ENCODE results near the gene IGF1R. TPM values are rescaled to one million over a fixed set of nuclear protein-coding genes. Genes with fewer than 3 reads are reported as not detected.
A peak's percentile ranks its signal among the peaks of the same experiment; 100 is the strongest.

Gene IGF1R
- total RNA-seq, 1 donor from 2014 or later: 23.5 TPM

DNA sequence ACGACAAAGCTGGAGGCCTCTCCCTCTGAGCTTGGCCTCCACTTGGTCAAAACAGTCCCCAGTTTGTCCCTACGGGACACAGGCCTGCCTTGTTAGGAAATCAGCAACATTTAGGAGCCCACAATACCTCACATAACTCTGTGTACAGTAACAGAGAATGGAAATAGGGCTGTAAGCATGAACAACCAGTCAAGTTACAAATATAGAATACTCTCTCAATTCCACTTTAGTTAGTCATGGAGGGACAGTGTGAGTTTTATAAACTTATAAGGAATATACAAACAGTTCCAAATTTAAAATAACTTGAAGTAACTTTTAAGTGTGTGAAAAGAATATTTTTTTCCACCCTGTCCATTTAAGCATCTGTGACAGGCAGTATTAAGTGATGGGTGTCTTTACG, 229.8 kb downstream of the IGF1R start:
- no peak overlapping the region for H3K27ac Mint-ChIP-seq
- no peak for TF ChIP-seq CTCF (IDR thresholded peaks at IDR 0.05)
- no peak for TF ChIP-seq EZH2phosphoT487 (IDR thresholded peaks at IDR 0.05)
- TF ChIP-seq EZH2 (IDR thresholded peaks at IDR 0.05): no peak
- Histone ChIP-seq H2AFZ (replicated peaks) (no peak overlapping the region), H3F3A (ENCODE audit: low read depth) (peaks cover 16% of the 10 kb centered on the region), H3K27ac (no peak overlapping the region), H3K4me1 (peaks cover 54% of the 10 kb centered on the region), H3K4me3 (no peak overlapping the region), H3K36me3 (no peaks in the 10 kb centered on the region), H3K4me2 (no peak overlapping the region), H4K20me1 (ENCODE audit: low read depth) (peaks cover 95% of the 10 kb centered on the region), H3K9ac (no peak overlapping the region), H3K9me3 (ENCODE audit: low read depth) (no peaks in the 10 kb centered on the region), H3K27me3 (no peaks in the 10 kb centered on the region), H3K79me2 (ENCODE audit: low read depth) (peaks cover 99% of the 10 kb centered on the region)
- no peaks in the 10 kb centered on the region for H3K27me3 Mint-ChIP-seq (ENCODE audit: insufficient read depth, low read depth)
- H3K4me3 Mint-ChIP-seq: no peak overlapping the region
- peaks cover 78% of the 10 kb centered on the region for H3K4me1 Mint-ChIP-seq
- no peaks in the 10 kb centered on the region for H3K36me3 Mint-ChIP-seq
- no peaks in the 10 kb centered on the region for H3K9me3 Mint-ChIP-seq
- no peak for DNase-seq (ENCODE audit: low spot score)

- no peak for TF ChIP-seq EZH2phosphoT487 (IDR thresholded peaks at IDR 0.05)
- TF ChIP-seq EZH2 (IDR thresholded peaks at IDR 0.05): no peak
- no peak for TF ChIP-seq CTCF (IDR thresholded peaks at IDR 0.05)
- H3K27me3 Mint-ChIP-seq (ENCODE audit: insufficient read depth, low read depth): no peaks in the 10 kb centered on the region
- H3K4me3 ChIP-seq: no peak overlapping the region
- H3K9me3 Mint-ChIP-seq: no peaks in the 10 kb centered on the region
- H3K27ac Mint-ChIP-seq: no peak overlapping the region
- H3K4me1 ChIP-seq: peaks cover 55% of the 10 kb centered on the region
- peaks cover 11% of the 10 kb centered on the region for H3F3A ChIP-seq (ENCODE audit: low read depth)
- H4K20me1 ChIP-seq (ENCODE audit: low read depth): peaks cover 97% of the 10 kb centered on the region
- no peaks in the 10 kb centered on the region for H3K36me3 Mint-ChIP-seq
- no peak for DNase-seq (ENCODE audit: low spot score)
- H3K27me3 ChIP-seq: no peaks in the 10 kb centered on the region
- H3K27ac ChIP-seq: no peak overlapping the region
- H3K9ac ChIP-seq: no peak overlapping the region
- no peak overlapping the region for H3K4me3 Mint-ChIP-seq
- H3K4me2 ChIP-seq: no peak overlapping the region
- peaks cover 78% of the 10 kb centered on the region for H3K4me1 Mint-ChIP-seq
- no peak overlapping the region for H2AFZ ChIP-seq (replicated peaks)
- peaks cover 99% of the 10 kb centered on the region for H3K79me2 ChIP-seq (ENCODE audit: low read depth)
- H3K9me3 ChIP-seq (ENCODE audit: low read depth): no peaks in the 10 kb centered on the region
- no peaks in the 10 kb centered on the region for H3K36me3 ChIP-seq
Measured at GRCh38 chr15:98878862-98879261, 230.5 kb downstream of the IGF1R start.

DNA sequence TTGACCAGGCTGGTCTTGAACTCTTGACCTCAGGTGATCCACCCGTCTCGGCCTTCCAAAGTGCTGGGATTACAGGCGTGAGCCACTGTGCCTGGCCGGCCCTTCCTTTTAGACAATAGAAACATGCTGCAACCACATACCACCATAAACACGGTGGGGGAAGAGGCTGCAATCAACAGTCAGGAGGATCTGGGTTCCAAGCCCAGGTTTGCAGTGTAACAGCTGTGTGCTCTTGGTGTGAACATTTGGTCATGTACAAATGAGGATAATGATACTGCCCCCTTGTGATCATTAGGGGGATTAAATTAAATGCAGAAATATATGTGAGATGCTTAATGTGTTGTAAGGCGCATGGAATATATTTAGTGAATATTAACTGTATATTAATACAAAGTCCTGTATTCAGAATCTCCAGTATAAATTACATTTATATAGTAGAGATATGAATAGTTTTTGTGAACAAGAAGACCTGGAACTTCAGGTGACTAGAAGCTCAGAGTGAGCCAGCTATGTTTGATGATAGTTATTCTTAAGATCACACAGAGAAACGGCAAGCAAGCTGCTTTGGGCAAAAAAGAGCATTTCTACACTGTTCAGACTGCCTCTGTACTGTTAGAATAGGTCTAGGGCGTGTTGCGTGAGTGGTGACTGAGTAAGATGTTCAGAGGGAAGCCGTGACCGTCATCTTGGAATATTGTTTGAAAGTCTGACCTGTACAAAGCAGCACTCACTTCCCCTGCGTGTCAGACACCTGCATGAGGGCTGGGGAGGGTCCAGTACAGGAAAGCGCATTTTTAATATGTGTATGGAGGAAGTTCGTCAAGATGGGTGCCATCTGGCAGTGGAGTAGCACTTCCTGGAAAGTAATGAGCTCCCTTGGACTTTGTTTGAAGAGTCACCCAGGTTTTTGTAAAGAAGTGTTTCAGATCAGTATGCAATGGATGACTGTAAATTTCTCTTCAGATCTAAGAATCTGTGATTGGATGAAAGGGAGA, 233.5 kb downstream of the IGF1R start:
- Mint-ChIP-seq H3K27me3 (ENCODE audit: insufficient read depth, low read depth) (no peaks in the 10 kb centered on the region), H3K9me3 (no peaks in the 10 kb centered on the region), H3K4me1 (peaks cover 71% of the 10 kb centered on the region), H3K27ac (peak overlapping the region; percentile 74), H3K36me3 (no peaks in the 10 kb centered on the region), H3K4me3 (no peak overlapping the region)
- Histone ChIP-seq H2AFZ (replicated peaks) (no peak overlapping the region), H3K4me1 (peaks cover 37% of the 10 kb centered on the region), H3K27me3 (no peaks in the 10 kb centered on the region), H3K27ac (no peak overlapping the region), H3K4me3 (no peak overlapping the region), H3K79me2 (ENCODE audit: low read depth) (peaks cover 99% of the 10 kb centered on the region), H3K36me3 (no peaks in the 10 kb centered on the region), H3K9ac (no peak overlapping the region), H4K20me1 (ENCODE audit: low read depth) (peaks cover 95% of the 10 kb centered on the region), H3F3A (ENCODE audit: low read depth) (no peaks in the 10 kb centered on the region), H3K4me2 (no peak overlapping the region), H3K9me3 (ENCODE audit: low read depth) (no peaks in the 10 kb centered on the region)
- TF ChIP-seq EZH2 (IDR thresholded peaks at IDR 0.05): no peak
- no peak for TF ChIP-seq EZH2phosphoT487 (IDR thresholded peaks at IDR 0.05)
- TF ChIP-seq CTCF (IDR thresholded peaks at IDR 0.05): peak; percentile 68
- peak; percentile 54 for DNase-seq (ENCODE audit: low spot score)

Data from neural progenitor cell (in vitro differentiated cells).